ENCODE measurements around the gene KBTBD6.
"Not testable (repeated sequence)": the region's sequence is repeated elsewhere in the genome, so short reads cannot be mapped to it uniquely, and the experiment has no call there.

Gene KBTBD6

DNA sequence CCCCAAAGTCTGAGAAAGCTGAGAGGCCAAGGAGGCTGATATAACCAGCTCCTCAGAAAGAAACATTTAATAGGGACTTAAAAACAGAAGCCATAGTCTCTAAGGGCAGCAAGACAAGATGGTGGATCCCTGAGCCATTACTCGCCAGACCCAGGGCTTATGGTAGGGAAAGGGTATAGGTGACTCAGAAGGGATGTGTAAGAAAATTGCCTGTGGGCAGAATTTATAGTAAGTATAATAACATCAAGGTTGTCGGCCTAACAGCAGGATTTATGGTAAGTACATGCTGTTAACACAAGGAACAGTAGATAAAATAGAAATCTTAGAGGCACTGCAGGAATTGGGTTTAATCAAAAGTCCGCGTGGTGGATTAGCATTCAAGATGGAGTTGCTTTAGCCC is 14.7 kb downstream of the KBTBD6 start:
- Mint-ChIP-seq H3K4me3 (no peak overlapping the region), H3K36me3 (ENCODE audit: low read depth) (no peaks in the 10 kb centered on the region), H3K9me3 (no peaks in the 10 kb centered on the region), H3K27ac (no peak overlapping the region), H3K27me3 (no peaks in the 10 kb centered on the region), H3K4me1 (ENCODE audit: low read depth) (peaks cover 5% of the 10 kb centered on the region)
- intact Hi-C loops (cut with micrococcal nuclease): no loop called here

DNA sequence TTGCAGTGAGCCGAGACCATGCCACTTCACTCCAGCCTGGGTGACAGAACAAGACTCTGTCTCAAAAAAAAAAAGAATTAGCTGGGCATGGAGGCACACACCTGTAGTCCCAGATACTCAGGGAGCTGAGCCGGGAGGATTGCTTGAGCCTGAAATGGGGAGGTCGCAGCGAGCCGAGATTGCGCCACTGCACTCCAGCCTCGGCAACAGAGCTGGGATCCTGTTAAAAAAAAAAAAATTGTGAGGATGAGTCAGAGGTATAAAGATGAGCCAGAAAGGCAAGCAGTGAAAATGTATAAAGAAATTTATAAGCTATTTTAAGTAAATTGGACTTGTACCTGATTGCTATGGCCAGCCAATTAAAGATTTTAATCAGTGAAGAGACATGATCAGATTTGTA is 21.1 kb downstream of the KBTBD6 start:
- Mint-ChIP-seq H3K27me3 (no peaks in the 10 kb centered on the region), H3K9me3 (no peaks in the 10 kb centered on the region), H3K4me1 (ENCODE audit: low read depth) (peaks cover 4% of the 10 kb centered on the region), H3K36me3 (ENCODE audit: low read depth) (no peaks in the 10 kb centered on the region), H3K27ac (no peak overlapping the region), H3K4me3 (no peak overlapping the region)
- intact Hi-C loops (cut with micrococcal nuclease): no loop called here

DNA sequence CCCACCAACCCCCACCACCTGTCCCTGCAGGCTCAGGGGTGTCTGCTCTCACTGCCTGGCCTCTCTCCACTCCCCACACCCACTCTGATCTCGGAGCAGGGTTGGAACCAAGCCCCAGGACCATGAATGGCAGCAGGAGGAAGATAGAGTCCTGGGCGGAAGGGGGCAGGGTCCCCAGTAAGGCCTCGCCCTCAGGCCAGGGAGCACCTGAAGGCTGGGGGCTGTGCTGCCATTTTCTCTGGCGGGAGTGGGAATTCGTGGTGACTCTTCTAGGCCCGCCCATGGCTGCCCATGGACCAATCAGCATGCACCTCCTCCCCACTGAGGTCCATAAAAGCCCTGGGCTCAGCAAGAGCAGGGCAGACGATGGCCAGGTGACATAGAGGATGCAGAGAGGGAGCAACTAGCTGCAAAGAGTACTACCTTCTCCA is 25.0 kb downstream of the KBTBD6 start:
- intact Hi-C loops (cut with micrococcal nuclease): no loop called here

DNA sequence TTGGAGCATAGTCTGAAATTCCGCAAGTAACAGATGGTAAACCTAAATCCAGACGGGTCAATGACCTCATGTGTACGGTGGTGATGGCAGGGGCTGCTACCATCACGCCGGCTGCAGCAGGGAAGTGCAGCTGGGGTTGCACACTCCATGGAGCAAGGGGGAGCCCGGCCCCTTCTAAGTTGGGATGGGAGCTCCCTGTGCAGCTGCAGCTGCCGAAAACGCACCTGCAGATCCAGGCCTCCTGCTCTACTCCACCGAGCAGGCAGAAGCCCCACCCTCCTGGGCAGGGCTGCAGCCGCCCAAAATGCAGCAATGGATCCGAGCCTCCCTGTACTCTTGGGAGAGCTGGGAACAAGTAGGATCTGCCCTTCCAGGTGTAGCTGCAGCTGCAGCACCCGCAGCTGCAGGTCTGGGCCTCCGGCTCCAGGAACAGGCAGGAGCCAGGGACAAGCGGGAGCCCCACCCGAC is 25.5 kb downstream of the KBTBD6 start:
- no peaks in the 10 kb centered on the region for H3K27me3 Mint-ChIP-seq
- no peaks in the 10 kb centered on the region for H3K36me3 Mint-ChIP-seq (ENCODE audit: low read depth)
- H3K4me1 Mint-ChIP-seq (ENCODE audit: low read depth): no peaks in the 10 kb centered on the region
- no peak overlapping the region for H3K4me3 Mint-ChIP-seq
- H3K27ac Mint-ChIP-seq: no peak overlapping the region
- no peaks in the 10 kb centered on the region for H3K9me3 Mint-ChIP-seq
- intact Hi-C loops (cut with micrococcal nuclease): no loop called here

More for the DNA sequence above, 25.0 kb downstream of the KBTBD6 start:
- Mint-ChIP-seq H3K27me3 (no peaks in the 10 kb centered on the region), H3K27ac (no peak overlapping the region), H3K36me3 (ENCODE audit: low read depth) (no peaks in the 10 kb centered on the region), H3K9me3 (no peaks in the 10 kb centered on the region), H3K4me3 (no peak overlapping the region), H3K4me1 (ENCODE audit: low read depth) (no peaks in the 10 kb centered on the region)

DNA sequence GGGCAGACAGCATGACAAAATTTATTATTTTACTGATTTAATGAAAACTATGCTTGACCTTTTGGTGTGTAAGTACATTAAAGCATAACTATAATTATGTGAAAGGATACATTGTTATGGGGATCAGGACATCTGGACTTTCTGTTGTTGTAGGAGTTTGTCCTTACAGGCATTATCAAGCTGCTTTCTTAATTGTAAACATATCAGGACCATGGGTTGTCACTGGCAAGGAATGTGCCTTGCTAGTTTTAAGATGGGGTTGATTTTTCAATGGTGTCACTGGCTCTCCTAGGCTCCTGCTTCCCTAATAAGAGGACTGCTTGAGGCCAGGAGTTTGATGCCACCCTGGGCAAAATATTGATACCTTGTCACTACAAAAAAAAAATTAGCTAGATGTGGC is 32.6 kb downstream of the KBTBD6 start:
- no peaks in the 10 kb centered on the region for H3K4me1 Mint-ChIP-seq (ENCODE audit: low read depth)

DNA sequence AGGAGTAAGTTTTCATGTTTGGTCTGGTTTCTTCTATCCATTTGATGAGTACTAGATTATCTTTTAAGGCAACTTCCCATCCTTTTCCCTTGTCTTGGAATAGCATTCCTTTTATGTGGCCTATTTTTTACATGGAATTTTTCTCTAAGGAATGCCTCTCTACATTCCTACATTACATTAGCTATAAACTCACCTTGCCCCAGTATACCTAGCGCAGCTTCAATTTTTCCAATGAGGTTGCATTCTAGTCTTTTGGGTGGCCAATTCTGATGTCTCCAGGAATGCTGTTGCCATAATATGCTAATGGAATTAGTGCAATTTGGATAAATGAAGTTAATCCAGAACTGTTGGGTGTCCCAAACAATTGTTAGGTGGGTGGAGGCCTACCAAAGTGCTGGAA is 33.8 kb downstream of the KBTBD6 start:
- intact Hi-C loops (cut with micrococcal nuclease): no loop called here
- Mint-ChIP-seq H3K4me3 (no peak overlapping the region), H3K9me3 (no peaks in the 10 kb centered on the region), H3K27me3 (no peaks in the 10 kb centered on the region), H3K36me3 (ENCODE audit: low read depth) (no peaks in the 10 kb centered on the region), H3K27ac (no peak overlapping the region), H3K4me1 (ENCODE audit: low read depth) (no peaks in the 10 kb centered on the region)

More for the DNA sequence above, 32.6 kb downstream of the KBTBD6 start:
- Mint-ChIP-seq H3K27me3 (no peaks in the 10 kb centered on the region), H3K9me3 (no peaks in the 10 kb centered on the region), H3K36me3 (ENCODE audit: low read depth) (no peaks in the 10 kb centered on the region), H3K27ac (no peak overlapping the region), H3K4me3 (no peak overlapping the region)
- intact Hi-C loops (cut with micrococcal nuclease): no loop called here

DNA sequence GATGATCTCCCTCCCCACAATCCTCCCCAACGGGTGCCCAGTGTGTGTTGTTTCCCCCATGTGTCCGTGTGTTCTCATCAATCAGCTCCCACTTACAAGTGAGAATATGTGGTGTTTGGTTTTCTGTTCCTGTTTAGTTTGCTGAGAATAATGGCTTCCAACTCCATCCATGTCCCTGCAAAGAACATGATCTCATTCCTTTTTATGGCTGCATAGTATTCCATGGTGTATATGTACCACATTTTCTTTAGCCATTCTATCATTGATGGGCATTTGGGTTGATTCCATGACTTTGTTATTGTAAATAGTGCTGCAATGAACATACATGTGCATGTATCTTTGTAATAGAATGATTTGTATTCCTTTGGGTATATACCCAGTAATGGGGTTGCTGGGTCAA is 36.9 kb downstream of the KBTBD6 start:
- H3K4me3 Mint-ChIP-seq; H3K36me3 Mint-ChIP-seq (ENCODE audit: low read depth); H3K9me3 Mint-ChIP-seq; H3K27me3 Mint-ChIP-seq; H3K27ac Mint-ChIP-seq; H3K4me1 Mint-ChIP-seq (ENCODE audit: low read depth); intact Hi-C loops (cut with micrococcal nuclease): not testable (repeated sequence)

DNA sequence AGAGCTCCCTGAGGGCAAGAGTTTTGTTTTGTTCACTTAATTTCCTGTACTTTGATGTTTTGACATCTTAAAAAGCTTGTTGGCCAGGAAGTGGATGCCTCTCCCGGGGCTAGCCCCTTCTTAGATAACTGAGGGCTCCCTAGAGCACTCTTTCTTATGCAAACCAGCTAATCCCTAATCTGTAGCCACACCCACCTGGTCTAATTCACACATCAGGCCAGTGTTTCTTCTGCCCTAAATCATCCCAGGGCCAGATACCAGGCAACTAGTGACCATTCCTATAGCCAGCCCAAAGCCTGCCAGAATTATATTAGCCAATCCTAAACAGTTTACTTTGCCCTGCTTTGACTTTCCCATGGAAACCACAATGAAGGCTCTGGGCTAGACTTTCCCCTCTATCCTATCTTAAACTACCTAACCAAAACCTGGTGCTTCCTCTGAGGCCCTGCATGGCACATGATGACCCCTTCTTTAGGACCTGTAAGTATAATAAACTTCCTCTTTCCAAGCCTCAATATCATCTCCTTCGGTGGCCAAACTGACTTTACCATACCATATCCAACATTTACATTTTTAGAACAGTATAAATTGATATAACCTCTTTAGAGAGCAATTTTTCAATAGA is 46.5 kb downstream of the KBTBD6 start:
- Mint-ChIP-seq H3K9me3 (no peaks in the 10 kb centered on the region), H3K27ac (no peak overlapping the region), H3K4me1 (ENCODE audit: low read depth) (peaks cover 5% of the 10 kb centered on the region), H3K27me3 (no peaks in the 10 kb centered on the region), H3K36me3 (ENCODE audit: low read depth) (peaks cover 41% of the 10 kb centered on the region), H3K4me3 (no peak overlapping the region)
- intact Hi-C loops (cut with micrococcal nuclease): no loop called here

DNA sequence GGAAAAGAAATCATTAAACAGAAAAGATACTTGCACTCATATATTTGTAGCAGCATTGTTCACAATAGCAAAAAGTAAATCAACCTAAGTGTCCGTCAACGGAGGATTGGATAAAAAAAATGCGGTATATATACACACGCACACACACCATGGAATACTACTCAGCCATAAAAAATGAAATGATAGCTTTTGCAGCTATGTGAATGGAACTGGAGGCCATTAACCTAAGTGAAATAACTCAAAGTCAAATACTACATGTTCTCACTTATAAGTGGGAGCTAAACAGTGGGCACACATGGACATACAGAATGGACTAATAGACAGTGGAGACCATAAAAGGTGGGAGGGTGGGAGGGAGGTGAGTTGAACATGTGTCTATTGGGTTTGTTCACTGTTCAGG is 52.9 kb downstream of the KBTBD6 start:
- Mint-ChIP-seq H3K27me3 (no peaks in the 10 kb centered on the region), H3K36me3 (ENCODE audit: low read depth) (peaks cover 73% of the 10 kb centered on the region), H3K4me1 (ENCODE audit: low read depth) (no peaks in the 10 kb centered on the region), H3K9me3 (no peaks in the 10 kb centered on the region), H3K27ac (no peak overlapping the region), H3K4me3 (no peak overlapping the region)
- intact Hi-C loops (cut with micrococcal nuclease): loop anchor here (5.0 to 10.0 kb wide), 2 partner anchors 43 to 245 kb away; no protein-coding TSS in a partner anchor
